ENCODE measurements around the gene SGIP1. TPM values are rescaled to one million over a fixed set of nuclear protein-coding genes. Genes with fewer than 3 reads are reported as not detected.

Gene SGIP1
- total RNA-seq, 1 experiment from 2014 or later = not detected

DNA sequence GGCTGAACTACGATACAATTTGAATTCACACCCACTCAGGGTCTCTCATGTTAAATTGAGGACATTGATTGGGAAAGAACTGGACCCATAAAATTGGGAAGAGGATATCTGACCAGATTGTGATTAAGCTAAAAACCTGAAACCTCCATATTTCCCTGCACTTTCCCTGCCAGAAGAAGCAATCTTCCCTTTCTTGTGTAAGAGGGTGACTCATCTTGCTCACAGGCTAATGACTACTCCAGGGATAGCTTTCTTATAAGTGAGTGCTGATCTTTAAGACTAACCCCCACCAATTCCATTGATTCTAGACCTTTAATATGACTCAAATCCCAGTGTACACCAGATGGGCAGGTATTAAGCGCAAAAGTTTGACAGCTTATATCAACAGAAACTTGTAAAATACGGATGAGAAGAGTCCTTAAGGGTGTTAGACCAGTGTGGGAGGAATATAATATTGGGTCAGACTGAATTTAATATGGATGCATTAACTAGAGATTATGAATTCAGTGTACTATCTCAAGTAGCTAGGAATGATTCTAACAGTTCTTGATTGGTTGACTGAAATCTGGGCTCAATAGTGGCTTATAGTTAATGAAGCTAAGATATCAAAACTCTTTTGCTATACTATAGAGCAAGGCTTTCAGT is 12.1 kb upstream of the SGIP1 start:
- peak; percentile 56 for DNase-seq (ENCODE audit: low read depth)

DNA sequence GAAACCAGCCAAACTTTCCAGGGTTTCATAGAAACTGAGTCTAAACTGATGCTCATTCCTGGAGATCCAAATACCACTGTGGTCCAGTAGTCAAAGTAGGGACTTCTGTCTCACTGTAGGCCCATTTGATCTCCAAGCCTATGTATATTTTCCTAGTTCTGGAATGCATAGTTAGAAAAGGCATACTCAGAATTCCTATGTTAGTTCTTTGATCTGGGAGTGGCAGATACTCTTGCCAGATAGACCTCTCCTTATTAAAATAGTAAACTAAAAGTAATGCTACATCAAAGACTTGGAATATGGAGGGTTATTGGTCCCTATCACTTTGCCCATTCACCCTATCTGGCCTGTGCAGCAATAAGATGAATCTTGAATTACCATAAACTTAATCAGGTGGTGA is 10.4 kb upstream of the SGIP1 start:
- no peak for DNase-seq (ENCODE audit: low read depth)

DNA sequence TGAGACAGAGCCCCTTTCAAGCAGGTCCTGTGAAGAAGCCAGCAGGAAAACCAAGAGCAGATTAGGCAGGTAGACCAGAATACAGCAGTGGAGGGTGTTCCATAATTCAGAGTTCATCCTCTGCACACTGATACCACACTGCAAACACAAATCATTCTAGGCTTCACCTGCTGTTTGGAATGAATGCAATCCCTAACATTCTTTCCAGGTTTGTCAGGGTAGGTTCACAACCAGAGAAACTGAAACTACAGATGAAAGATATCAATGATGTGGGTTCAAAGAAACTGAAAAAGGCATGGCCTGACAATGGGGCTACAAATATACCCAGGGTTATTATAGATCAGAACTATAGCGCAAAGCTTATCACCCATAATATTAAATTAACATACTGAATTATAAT is 8.9 kb upstream of the SGIP1 start:
- DNase-seq (ENCODE audit: low read depth) = no peak

DNA sequence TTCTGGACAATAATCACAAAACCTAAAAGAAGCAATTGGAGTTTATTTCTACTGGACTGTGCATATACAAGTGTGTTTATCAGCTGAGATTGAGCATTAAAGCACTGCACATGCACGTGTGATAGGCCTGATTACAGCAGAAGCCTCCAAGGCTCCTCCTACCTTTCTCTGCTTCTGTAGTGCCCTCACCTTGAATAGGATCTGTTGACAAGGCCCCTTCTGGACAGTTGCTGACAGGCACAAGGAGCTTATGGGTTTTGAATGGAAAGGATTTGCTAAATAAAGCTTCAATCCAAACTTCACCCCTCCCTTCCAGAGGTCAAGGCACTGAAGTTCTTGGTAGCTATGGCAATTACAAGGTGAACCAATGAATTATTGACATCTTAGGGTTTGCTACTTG is 7.9 kb upstream of the SGIP1 start:
- DNase-seq (ENCODE audit: low read depth) = no peak

DNA sequence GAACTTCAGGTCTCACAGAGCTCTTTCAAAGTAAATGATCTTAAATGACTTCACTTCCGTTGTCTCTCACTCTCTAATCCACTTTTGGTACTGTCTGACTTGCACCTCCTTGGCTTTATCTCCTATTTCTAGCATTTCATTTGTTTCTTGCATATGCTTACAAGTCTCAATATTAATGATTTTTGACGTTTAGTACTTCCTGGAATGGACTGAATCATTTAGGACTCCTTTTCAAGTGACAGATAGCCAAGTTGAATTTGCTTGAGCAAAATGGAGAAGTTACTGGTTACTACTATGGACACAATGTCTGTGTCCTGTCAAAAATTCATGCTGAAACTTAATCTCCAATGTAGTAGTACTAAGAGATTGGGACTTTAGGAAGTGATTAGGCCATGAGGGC is 7.0 kb upstream of the SGIP1 start:
- no peak for DNase-seq (ENCODE audit: low read depth)

DNA sequence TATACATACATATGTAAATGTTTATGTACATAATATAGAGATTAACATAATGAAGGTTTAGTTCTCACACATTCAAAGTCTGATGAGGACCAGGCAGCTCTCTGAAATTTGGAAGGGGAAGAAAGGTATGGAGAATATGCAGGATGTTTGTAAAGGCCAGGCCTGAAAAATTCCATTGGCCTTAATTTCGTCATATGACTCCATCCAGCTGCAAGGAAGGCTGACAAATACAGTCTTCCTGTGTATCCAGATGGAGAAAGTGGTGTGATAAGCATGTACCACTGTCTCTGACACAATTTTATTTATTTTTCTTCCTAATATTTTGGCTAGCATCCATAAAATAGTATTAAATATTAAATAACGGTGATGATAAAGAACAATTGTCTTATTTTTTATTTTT is 6.3 kb upstream of the SGIP1 start:
- DNase-seq (ENCODE audit: low read depth) = no peak

DNA sequence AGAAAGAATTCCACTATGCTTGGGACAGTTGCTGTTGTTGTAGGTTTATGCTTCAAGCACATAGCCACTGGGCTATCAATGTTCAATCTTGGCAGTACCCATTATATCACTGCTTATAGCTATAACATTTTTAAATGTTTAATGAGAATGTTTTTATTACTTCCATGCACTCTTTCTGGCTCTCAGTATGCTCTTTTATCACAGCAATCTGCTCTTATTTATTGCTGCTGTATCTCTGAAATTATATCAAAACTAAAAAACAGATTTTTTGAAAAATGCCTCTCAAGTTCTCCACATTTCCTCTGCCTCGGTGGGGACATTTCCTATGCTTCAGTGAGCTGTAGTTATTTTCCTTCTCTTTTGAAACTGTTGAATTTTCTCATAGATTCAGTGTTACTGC is 5.4 kb upstream of the SGIP1 start:
- no peak for DNase-seq (ENCODE audit: low read depth)

DNA sequence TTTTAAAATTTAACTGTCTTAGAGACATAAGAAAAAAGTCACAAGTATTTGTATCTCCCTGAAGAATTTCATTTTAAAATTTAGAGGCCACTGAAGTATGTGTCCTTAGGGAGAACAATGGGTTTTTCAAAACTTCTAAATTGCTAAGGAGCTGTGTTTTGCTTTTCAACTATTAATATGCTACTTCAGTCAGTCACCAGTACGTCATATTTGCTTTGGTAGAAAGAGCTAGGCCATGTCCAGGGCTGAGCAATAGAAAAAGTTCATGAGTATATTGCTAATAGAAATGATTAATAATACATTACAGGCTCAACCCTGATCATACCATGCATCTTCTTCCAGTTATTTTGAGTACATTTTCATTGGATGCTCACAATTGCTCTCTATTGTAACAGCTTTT is 1.7 kb upstream of the SGIP1 start:
- DNase-seq (ENCODE audit: low read depth) = no peak

DNA sequence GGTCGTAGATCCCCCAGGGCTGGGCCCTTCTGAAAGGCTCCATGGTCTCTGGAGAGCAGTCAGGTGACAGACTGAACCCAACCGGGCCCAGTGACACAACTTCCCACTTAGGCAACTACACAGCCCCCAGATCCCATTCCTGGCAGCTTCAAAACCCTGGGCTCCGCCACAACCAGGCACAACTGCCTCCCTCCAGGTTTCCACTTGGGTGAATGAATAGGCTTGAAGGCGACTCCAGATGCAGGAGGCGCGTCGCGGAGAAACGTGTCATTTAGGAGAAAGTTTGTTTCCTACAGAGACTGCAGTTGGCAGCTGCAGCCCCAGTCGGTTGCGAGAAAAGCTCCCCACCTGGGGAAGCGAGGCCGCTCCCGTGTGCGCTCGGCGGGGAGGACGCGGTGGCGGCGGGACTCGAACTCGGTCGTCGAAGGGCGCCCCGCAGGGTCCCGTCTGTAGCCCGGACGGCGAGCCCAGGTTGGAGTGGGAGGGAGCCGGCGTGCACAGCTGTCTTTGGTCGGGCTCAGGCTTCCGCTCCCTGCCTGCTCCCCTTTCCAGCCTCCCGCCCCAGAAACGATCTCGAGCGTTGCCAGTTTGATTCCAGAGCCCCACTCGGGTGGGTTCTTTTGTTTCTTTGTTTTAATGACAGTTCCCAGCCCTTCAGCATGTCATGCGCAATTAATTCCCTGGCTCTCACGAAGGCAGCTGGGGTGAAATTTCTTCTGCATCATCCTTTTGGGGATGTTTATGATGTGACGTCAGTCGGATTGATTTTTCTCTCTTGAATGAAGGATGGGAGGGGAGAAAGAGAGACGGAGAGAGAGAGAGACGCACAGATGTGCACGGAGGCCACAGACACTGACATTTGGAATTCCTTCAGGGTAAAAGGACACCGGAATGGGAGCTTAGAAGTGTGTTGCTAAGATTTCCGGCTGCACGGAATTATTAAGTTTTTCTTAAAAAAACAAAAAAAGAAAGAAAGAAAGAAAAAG is 862 bp upstream of the SGIP1 start:
- DNase-seq (ENCODE audit: low read depth) = no peak

DNA sequence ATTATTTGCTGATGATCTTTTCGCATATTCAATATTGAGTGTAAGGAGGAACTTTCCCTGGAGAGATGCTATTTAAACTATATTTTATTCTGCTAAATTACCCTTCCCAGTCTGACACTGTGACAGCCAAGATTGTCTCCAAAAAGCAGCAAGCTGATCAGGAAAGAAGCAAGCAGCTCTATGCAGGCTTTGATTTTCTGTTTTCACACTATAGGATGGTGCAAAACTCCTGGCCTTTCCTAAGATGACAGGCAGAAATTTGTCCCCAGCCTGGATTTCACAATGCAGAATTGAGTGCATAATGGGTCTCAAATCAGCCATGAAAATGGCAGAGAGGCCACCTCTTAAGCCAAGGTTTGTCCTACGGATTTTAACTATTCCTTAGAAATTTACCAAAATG is 1.1 kb downstream of the SGIP1 start:
- no peak for DNase-seq (ENCODE audit: low read depth)

DNA sequence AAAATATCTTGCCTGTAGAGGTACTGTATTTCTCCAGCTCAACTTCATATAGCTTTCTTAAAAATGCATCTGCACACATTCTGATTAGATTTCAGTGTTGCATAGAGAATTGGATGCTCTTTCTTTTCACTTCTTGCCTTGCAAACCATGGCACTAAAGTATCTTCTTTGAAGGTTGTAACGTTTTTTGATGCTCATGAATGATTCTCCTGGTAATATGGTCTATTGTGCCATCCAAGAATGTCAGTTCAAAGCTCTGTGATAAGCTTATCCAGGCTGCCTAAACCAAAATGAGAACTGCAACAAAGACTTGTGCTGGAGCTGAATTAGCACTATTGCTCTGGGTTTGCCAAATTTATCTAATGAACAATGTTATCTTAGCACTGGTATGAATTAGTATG is 1.9 kb downstream of the SGIP1 start:
- DNase-seq (ENCODE audit: low read depth) = no peak

DNA sequence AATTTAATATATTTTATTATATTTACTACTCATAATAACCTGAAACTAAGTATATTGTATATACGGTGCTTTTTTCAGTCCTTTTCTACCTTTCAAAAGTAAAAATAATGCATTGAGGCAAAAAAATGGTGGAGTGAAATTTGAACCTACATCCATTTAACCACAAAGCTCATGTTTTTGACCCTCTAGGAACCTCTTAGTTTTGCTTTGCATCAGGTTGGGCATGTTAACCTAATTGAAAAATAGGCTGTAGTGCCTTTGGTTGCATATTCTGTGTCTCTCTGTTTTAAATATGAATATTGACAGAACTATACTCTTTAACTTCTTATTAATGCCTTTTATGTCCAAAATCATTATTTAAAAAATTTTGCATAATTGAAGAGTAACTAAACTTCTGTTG is 3.8 kb downstream of the SGIP1 start:
- DNase-seq (ENCODE audit: low read depth) = no peak

DNA sequence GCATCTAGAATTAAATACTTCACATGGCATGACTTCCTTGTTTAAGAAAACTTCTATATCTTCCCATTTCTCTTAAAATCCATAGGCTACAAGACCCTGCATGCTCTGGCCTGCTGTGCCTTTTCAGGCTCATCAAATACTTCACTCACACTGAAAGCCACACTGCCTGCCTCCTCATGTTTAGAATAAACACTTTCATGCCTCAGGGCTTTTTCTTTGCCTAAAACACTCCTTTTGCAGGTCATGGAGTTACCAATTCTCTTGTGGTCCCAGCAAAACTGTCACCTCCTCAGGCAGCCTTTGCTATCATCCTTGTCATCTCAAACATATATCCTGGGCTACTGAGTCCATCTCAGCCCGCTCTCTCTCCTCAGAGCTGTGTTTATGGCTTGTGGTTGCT is 5.5 kb downstream of the SGIP1 start:
- no peak for DNase-seq (ENCODE audit: low read depth)

DNA sequence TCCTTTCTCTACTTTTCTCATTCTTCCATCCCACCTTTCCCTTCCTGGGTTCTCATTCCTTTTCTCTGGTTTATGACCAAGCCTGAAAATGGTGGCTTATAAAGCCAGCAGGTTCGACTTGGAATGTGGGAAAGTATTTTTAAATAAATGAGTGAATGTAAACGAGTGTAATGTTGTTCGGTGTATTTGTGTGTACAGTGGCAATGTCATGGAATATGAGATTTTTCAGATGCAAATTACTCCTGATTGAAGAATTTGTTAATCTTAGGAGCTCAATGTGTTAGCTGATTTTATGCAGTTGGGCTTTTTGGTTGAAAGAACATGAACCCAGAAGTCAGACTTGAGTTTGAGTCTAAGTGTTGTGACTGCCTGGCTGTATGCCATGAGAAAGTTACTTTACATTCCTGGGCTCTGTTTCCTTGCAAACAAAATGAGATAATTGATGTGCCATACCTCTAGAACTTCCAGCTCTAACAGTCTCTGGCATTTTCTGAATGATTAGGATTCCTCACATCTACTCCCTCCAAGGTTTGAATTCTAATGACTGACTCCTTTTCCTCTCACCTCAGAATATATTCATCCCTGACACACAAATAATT is 6.6 kb downstream of the SGIP1 start:
- peak; percentile 14 for DNase-seq (ENCODE audit: low read depth)

DNA sequence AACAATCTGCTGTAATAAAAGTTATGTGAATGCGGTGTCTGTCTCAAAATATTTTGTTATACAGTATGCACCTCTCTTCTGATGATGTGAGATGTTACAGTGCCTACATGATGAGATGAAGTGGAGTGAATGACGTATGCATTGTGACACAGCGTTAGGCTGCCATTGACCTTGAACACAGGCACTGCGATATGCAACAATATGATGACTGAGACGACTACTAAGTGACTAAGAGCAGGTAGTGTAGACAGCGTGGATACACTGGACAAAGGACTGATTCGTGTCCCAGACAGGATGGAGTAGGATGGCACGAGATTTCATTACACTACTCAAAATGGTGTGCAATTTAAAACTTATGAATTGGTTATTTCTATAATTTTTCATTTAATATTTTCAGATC is 8.4 kb downstream of the SGIP1 start:
- DNase-seq (ENCODE audit: low read depth) = no peak

DNA sequence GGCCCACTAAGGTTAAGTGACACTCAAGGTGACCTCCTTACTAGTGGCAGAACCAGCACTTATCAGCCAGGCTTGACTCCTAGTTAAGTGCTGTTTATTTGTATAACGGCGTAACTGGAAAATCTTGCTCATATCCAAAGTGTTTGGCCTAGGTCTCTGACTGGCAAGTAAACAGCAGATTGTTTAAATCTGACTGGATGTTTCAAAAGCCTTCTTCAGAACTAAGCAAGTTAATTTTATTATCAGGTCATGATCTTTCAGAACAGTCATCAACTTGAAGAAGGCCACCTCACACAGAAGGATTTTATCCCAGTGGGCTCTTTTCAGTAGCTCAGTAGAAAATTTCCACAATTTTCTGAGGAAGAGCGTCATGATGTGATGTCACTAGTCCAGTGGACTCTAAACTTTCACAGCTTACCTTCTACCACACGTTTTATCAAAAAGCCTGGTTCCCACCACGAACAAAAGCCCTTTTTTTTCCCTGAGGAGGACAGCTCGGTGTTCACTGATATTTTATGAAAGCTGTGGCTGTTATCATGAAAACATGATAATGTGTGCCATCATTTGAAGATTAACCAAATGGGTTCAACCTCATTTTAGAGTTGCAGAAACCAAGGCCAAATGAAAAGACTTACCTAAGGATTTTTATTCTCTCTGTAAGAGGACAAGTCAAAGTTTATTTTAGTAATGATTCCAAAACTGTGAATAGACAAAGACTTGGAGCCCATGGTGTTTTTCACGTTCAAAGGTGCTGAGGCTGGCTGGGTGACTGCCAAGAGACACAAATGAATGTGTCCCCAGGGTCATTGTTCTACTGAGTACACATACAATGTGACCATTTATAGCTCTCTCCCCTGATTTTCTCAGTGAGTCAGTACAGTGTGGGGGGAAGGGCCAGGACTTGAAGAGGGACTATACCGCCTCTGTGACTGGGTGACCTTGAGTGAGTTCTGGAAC is 9.1 kb downstream of the SGIP1 start:
- peak; percentile 77 for DNase-seq (ENCODE audit: low read depth)

DNA sequence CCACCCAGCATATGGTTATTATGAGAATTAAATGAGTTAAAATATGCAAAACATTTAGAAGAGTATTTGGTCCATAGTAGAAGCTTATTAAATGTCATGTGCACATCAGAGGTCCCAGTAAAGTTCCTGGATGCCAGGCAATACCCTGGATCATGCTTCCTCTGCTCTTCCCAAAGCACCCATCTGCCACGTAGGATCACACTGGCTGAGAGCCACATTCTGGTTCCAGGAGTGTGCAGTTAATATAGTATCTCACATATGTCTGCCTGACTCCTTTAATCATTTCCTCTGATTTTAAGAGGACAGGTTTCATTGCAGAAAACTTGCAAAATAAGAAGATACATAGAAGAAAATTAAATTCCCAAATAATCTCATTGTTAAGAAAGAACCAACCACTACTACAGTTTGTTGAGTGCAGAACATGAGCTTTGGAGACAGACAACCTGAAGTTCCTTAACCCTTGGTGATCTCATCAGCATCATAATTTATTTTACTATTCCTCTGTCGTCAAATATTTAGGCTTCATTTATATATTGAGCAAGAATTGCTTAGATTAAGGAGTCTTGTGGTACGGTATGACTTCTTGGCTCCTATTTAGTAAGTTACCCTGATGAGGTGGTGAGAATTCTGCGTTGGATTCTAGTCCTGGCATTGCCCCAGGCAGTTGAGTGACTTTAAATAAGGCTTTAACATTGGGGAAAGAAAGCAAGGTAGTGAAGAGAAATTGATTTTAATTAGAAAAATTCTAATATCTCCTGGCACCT is 12.3 kb downstream of the SGIP1 start:
- DNase-seq (ENCODE audit: low read depth) = no peak

DNA sequence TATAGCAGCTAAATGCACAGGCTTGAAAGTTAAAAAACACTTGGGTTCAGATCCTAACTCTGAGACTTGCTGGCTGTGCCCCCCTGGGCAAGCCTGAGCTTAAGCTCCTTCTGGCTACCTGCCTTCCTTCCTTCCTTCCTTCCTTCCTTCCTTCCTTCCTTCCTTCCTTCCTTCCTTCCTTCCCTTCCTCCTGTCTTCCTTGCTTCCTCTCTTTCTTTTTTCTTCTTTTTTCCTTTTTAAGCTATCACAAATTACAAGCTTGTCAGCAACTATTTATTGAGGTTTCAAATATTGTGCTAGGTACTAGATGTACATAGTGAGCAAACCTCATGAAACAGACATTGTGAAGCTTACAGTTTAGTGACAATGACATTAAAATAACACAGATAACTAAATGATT is 15.1 kb downstream of the SGIP1 start:
- DNase-seq (ENCODE audit: low read depth) = no peak

DNA sequence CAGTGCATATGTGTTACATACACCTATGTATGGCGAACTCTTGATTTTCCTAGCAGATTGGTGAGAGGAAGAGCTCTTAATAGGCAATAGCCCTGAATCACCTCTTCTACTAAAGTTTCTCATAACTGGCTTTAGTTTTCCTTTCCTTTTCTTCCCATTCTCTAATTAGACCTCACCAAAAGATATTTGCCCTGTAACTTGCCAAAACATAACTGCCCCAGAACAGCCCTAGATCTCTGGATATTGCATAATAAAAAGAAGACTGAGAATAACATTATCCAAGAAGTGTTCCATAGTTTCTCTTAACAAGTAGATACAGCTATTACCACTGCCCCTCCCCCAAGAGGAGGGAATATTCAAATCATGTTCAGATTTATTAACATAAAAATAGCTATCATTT is 16.3 kb downstream of the SGIP1 start:
- DNase-seq (ENCODE audit: low read depth) = no peak

DNA sequence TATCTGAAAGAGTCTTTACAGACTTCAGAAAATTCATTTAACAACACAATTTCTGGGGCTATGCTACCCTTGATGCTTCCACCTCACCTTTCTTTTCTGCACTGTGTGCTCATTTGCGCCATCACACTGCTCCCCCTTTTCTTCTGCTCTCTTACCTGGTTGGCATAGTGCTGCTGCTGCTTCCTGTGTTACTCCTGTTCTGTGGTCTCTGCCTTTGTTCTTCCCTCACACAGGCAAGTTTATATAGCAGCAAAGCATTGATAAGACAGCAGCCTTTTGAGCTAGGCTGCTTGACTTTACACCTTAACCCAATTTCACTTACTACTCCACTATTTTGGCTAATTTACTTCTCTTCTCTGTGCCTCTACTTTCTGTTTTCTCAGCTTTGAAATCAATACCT is 18.3 kb downstream of the SGIP1 start:
- no peak for DNase-seq (ENCODE audit: low read depth)

DNA sequence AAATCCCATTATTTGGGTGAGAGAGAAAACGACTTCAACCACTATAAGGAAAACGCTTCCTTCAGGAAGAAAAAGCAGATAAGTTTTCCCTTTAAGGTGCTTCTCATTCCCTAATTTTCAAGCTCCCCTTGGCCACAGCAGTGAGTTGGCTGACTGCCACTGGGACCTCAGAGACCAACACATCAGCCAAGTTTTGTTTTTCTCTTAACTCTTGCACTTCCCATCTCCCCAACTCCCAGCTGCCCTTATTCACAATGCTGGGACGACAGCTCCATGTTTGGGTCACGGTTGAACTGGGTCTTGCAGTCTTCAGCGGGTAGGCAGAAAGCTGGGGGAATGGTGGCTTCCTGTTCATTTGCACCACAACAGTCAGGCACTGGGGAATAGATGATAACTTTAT is 18.9 kb downstream of the SGIP1 start:
- no peak for DNase-seq (ENCODE audit: low read depth)
